GM21529 (cell line): ENCODE measurements around the gene RAP2B.

Source experiments
- ATAC-seq: cut with Tn5 transposase; IDR thresholded peaks from one replicate; pipeline ENCODE4 v1.9.1; 2021; ENCODE audit not compliant: unreplicated experiment

RAP2B gene

GRCh38 chr3:153159771-153160397, 2.1 kb upstream of the RAP2B start:
- ATAC-seq = no peak

GRCh38 chr3:153160451-153161137, 1.4 kb upstream of the RAP2B start:
- peak; percentile 31 for ATAC-seq

GRCh38 chr3:153161138-153161713, 800 bp upstream of the RAP2B start:
- peak; percentile 74 for ATAC-seq

GRCh38 chr3:153162513-153163392, 727 bp downstream of the RAP2B start:
- peak; percentile 5 for ATAC-seq

GRCh38 chr3:153163393-153163724, 1.3 kb downstream of the RAP2B start:
- ATAC-seq = no peak

- no peak for ATAC-seq
Measured at GRCh38 chr3:153163756-153164550, 1.9 kb downstream of the RAP2B start.

GRCh38 chr3:153165261-153165681, 3.2 kb downstream of the RAP2B start:
- no peak for ATAC-seq

- no peak for ATAC-seq
Measured at GRCh38 chr3:153166206-153166605, 4.2 kb downstream of the RAP2B start.

GRCh38 chr3:153166796-153167195, 4.8 kb downstream of the RAP2B start:
- no peak for ATAC-seq

GRCh38 chr3:153169793-153170383, 7.9 kb downstream of the RAP2B start:
- no peak for ATAC-seq

- ATAC-seq = no peak
Measured at GRCh38 chr3:153171256-153171655, 9.2 kb downstream of the RAP2B start.

GRCh38 chr3:153171918-153172317, 9.9 kb downstream of the RAP2B start:
- ATAC-seq = no peak

GRCh38 chr3:153172796-153173757, 11.1 kb downstream of the RAP2B start:
- no peak for ATAC-seq

GRCh38 chr3:153173758-153174516, 11.9 kb downstream of the RAP2B start:
- ATAC-seq = no peak

GRCh38 chr3:153176197-153176596, 14.2 kb downstream of the RAP2B start:
- no peak for ATAC-seq

- no peak for ATAC-seq
Measured at GRCh38 chr3:153180860-153181372, 18.9 kb downstream of the RAP2B start.

GRCh38 chr3:153182501-153183293, 20.7 kb downstream of the RAP2B start:
- ATAC-seq = no peak
